AG10803 (cell line): ENCODE data around the gene GPSM1.

Experiments
- DNase-seq: peaks from one replicate; pipeline ENCODE4 v3.0.0; 2010; ENCODE audit warnings: low read depth
- H3K4me3 ChIP-seq: 2 replicates; pipeline ENCODE4 v1.5.1; 2011; ENCODE audit warnings: mild to moderate bottlenecking, low read length, control low read depth
- TF ChIP-seq, protein P1 (sequence below): conservative IDR thresholded peaks from 2 replicates; pipeline ENCODE4 v1.5.1; 2011; ENCODE audit warnings: mild to moderate bottlenecking, low read length, control low read depth, inconsistent platforms

GPSM1 gene

DNA sequence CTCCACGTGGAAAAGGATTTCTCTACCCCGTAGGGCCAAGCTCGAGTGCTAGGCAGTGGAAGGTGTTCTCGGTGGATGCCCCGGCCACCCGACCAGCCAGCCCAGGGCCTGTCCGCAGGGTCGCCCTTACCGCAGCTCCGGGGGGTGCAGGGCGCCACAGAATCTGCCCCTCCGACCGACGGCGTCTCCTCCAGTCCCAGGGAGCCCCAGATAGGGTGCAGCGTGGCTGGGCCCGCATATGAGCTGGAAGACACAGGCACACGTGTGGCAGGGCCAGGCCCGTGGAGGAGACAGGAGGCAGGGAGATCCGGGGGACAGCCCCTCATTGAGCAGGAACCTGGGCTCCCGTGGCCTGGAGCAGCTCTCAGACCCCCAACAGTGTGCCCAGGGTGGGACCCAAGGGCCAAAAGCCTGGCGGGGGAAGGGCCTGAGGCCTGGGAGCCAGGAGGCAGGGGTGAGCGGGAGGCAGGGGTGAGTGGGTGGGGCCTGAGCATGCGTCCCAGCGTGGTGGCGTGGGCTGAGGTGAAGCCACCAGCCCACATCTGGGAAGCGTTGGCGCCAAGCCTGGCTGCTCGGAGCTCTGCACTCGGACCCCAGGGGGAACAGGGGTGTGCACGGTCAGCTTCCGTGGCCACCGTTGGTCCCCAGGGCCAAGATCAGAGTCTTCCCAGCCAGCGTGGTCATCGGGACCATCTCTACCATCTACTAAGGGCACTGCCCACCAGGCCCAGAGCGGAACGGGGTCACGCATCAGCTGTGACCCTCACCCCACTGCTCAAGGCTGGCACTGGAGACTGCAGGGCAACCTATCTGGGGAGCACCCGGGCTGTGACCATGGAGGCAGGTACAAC, 45.7 kb upstream of the GPSM1 start:
- no peak for DNase-seq
- no peak overlapping the region for H3K4me3 ChIP-seq
- TF ChIP-seq, protein P1, sequence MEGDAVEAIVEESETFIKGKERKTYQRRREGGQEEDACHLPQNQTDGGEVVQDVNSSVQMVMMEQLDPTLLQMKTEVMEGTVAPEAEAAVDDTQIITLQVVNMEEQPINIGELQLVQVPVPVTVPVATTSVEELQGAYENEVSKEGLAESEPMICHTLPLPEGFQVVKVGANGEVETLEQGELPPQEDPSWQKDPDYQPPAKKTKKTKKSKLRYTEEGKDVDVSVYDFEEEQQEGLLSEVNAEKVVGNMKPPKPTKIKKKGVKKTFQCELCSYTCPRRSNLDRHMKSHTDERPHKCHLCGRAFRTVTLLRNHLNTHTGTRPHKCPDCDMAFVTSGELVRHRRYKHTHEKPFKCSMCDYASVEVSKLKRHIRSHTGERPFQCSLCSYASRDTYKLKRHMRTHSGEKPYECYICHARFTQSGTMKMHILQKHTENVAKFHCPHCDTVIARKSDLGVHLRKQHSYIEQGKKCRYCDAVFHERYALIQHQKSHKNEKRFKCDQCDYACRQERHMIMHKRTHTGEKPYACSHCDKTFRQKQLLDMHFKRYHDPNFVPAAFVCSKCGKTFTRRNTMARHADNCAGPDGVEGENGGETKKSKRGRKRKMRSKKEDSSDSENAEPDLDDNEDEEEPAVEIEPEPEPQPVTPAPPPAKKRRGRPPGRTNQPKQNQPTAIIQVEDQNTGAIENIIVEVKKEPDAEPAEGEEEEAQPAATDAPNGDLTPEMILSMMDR = no peak

DNA sequence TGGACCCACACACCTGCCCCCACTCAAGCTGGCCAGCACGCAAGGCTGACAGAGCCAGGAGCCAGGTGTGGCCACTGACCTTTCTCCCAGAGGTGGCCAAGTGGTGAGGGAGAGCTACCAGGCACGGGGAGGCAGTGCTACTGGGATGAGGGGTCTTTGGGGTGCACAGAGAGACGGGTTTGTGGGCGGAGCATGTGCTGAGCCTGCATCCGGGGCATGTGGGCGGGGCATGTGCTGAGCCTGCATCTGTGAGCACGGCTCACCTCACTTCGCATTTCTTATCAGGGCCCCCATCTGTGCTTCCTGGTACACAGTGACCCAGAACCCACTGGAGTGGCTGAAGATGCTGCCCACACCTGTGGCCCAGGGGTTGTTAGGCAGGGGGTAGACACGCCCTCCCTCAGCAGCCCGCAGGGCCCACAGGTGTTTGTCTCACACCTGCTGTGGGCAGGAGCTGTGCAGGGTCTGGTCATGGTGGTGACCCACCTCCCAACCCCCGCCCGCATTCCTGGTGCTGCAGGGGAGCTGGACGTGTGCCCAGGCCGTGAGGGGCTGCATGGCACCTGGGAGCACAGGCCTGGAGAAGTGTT, 45.0 kb upstream of the GPSM1 start:
- TF ChIP-seq, protein P1 = no peak
- H3K4me3 ChIP-seq = no peak overlapping the region
- DNase-seq = no peak

DNA sequence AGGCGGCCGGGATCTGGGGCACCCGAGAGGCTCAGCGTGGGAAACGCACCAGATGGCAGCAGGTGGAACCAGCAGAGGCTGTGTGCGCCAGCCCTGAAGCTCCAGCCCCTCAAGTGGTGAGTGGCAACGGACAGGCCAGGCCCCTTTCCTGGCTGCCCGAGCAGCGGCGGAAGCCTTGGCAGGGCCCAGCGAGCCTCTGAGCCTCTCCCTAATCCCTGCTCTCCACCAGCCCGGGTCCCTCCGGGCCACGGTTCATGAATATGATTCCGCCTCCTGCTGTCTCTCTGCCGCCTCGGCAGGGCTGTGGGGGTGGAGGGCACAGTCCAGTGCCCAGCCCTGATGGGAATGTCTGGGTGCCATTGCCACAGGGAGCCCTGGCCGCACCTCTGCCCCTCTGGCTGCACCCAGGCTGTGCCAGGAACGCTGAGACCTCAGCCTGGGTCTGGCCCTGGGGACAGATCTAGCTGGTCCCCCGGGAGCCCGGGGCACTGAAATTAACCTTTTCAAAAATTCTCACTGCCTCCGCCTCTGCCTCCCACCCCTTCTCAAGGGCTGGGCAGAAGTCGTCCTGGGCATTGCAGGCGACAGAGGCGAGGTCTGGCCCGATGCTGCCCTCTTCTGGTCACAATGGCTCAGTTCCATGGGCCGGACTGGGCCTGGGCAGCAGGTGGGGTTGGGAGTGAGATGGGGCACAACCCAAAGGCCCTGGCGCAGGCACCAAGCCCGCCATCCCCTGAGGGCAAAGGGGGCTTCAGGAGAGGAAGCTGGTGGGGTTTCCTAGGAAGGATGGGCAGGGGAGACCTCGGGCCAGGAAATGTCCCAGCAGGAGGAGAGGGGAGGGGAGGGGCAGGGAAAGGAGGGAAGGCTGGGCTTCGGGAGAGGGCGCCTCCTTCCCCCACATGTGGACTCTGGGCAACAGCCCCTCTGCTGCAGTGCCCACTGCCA, 43.8 kb upstream of the GPSM1 start:
- TF ChIP-seq, protein P1 = peak; percentile 75
- peak overlapping the region; percentile 20 for H3K4me3 ChIP-seq
- peak; percentile 58 for DNase-seq

DNA sequence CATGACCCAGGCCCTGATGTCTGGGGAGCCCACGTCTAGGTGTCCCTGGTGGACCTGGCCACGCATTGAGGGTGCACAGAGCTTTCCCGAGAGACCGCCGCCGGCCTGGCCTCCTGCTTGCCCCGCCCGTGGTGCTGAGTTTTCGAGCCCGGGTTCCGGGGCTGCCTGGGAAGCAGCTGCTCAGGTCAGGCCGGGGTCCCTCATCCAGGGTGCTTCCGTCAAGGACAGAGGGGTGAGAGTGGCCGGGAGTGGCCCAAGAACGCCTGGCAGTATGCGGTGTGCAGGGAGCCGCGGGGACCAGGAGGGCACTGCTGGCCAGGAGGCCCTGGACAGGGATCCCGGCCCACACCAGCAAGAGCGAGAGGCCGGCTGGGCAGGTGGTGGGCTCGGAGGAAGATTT, 43.0 kb upstream of the GPSM1 start:
- no peak overlapping the region for H3K4me3 ChIP-seq
- TF ChIP-seq, protein P1 = no peak
- no peak for DNase-seq

DNA sequence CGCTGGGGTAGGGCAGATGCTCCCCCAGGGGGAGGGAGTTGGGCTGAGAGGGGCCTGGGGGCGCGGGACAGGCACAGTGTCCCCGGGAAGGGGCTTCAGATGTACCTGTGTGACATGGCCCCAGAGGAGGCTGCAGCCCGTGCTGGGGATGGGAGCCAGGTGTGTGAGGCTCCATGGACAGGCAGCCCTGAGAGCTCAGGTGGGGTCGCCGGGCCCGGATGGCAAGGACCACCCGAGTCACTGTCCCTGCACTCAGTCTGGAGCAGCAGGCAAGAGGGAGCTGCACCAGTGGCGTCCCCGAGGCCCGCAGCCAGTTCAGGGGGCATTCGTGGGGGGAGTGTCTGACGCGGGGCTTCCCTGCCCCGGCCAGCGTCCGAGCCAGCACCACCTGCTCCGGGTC, 42.4 kb upstream of the GPSM1 start:
- TF ChIP-seq, protein P1 = no peak
- no peak overlapping the region for H3K4me3 ChIP-seq
- DNase-seq = no peak

DNA sequence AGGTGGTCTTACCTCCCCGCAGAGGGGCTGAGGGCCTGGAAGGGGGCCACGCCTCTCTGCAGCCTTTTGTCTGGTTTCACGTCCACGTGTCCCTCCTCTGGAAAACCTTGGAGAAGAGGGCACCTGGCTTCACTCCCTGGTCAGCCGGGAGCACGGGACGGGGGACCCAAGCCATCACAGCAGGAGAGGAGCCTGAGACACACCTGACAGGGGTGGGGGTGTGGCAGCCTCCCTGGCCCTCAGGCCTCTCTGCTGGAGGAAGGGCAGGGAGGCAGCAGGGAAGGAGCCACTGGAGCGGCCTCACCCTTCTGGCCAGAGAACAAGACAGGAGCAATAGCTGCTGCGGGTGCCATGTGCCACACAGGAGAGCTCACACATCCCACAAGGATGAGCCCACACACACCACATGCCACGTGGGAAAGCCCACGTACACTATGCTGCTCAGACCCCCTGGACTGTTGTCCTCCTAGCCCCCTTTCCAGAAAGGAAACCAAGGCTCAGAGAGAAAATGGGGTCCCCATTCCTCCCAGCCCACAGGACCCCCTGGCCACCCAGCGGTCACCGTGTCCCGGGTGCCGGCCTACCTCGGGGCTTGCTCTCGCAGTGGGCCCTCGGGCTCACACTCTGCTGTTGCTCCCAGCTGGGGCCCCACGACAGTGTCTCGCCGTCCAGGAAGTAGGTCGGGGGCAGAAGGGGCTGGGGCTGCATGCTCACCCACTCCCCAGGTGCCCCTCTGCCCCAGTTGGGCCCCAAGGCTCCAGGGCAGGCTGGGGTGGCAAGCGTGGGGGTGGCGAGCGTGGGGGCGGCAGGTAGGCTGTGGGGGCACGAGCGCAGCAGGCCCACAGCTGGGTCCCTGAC, 41.6 kb upstream of the GPSM1 start:
- no peak overlapping the region for H3K4me3 ChIP-seq
- TF ChIP-seq, protein P1 = no peak
- DNase-seq = no peak
